Activated naive CD8-positive, alpha-beta T cell treated with anti-CD3 and anti-CD28 coated beads, Interleukin-2, amount 50 U/mL, for 24 hours (primary cell): ENCODE data around the gene SMAD4.
A peak's percentile ranks its signal among the peaks of the same experiment; 100 is the strongest.
"Not testable (repeated sequence)": the region's sequence is repeated elsewhere in the genome, so short reads cannot be mapped to it uniquely, and the experiment has no call there.

Source experiments
- ATAC-seq: fragments of 150-1000 bp; cut with Tn5 transposase; one replicate; pipeline ENCODE4 v1.10.0; 2021
- DNase-seq: peaks from one replicate; pipeline ENCODE4 v3.0.0; 2021
- H3K27ac Mint-ChIP-seq: one replicate; pipeline ENCODE4 v1.8.0; 2021; ENCODE audit warnings: mild to moderate bottlenecking, mixed read lengths
- H3K27me3 Mint-ChIP-seq: one replicate; pipeline ENCODE4 v1.8.0; 2021; ENCODE audit warnings: mixed read lengths
- H3K36me3 Mint-ChIP-seq: one replicate; pipeline ENCODE4 v1.8.0; 2021; ENCODE audit warnings: low read depth, mixed read lengths
- H3K4me1 Mint-ChIP-seq: one replicate; pipeline ENCODE4 v1.8.0; 2021; ENCODE audit warnings: mixed read lengths
- H3K4me3 Mint-ChIP-seq: one replicate; pipeline ENCODE4 v1.8.0; 2021; ENCODE audit warnings: mild to moderate bottlenecking, moderate library complexity, mixed read lengths
- H3K9me3 Mint-ChIP-seq: one replicate; pipeline ENCODE4 v1.8.0; 2021; ENCODE audit warnings: mixed read lengths

Gene SMAD4

DNA sequence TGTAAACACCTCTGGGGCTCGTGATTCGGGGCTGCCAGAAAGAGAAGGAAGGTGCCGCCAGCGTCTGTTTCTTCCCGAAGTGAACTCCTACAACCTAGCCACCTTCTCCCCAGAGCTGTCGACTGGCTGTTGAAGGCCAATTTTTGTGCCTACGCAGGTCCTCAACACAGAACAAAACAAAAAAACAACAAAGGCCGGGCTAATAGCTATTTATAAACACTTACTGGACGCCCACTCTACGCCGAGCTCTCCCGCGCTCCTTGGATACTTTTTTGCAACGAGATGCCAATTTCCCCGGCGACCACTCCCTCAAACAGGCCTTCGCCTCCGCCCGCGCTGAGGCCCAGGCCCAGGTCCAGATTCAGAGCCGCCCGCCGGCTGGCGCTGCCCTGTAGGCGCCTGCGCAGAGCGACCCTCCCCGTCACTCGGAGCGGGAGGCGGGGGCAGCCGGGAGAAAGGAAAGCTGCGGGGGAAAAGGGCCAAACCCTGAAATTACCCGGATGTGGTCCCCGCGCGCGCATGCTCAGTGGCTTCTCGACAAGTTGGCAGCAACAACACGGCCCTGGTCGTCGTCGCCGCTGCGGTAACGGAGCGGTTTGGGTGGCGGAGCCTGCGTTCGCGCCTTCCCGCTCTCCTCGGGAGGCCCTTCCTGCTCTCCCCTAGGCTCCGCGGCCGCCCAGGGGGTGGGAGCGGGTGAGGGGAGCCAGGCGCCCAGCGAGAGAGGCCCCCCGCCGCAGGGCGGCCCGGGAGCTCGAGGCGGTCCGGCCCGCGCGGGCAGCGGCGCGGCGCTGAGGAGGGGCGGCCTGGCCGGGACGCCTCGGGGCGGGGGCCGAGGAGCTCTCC is at the start of gene SMAD4:
SMAD4 (plus strand) TSS at position 520 of the 843 bp plus-strand sequence. CDS start 16,834 bp downstream, outside the sequence.
- Mint-ChIP-seq H3K4me3 (peak within 1 kb of the TSS; percentile 94), H3K36me3 (peaks cover 10% of the 10 kb centered on the region), H3K27me3 (no peaks in the 10 kb centered on the region), H3K27ac (peak within 1 kb of the TSS; percentile 95), H3K4me1 (peaks cover 62% of the 10 kb centered on the region), H3K9me3 (no peaks in the 10 kb centered on the region)
- peak; percentile 81 for ATAC-seq
- peak; percentile 99 for DNase-seq

DNA sequence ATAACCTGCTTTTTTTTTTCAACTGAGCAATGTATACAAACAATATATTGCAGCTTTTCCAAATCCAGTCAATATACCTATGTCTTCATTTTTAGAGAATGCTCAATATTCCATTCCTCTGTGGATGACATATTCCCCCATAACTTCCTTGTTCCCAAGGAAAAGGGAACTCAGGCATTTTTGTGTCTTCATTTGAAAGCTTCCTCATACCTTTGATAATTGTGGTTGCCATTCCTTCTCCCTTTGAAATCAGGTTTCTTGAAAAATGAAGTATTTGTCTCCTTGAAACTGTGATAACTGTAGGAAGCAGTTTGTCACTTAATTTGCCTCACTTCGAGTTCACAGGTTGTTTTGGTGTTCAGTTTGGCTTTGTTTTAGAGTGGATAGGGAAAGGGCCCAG is 48.6 kb upstream of the SMAD4 start:
- no peak overlapping the region for H3K4me3 Mint-ChIP-seq
- no peak for ATAC-seq
- DNase-seq = no peak
- H3K9me3 Mint-ChIP-seq = peaks cover 6% of the 10 kb centered on the region
- peaks cover 39% of the 10 kb centered on the region for H3K36me3 Mint-ChIP-seq
- H3K27me3 Mint-ChIP-seq = no peaks in the 10 kb centered on the region
- no peaks in the 10 kb centered on the region for H3K4me1 Mint-ChIP-seq
- H3K27ac Mint-ChIP-seq = no peak overlapping the region

DNA sequence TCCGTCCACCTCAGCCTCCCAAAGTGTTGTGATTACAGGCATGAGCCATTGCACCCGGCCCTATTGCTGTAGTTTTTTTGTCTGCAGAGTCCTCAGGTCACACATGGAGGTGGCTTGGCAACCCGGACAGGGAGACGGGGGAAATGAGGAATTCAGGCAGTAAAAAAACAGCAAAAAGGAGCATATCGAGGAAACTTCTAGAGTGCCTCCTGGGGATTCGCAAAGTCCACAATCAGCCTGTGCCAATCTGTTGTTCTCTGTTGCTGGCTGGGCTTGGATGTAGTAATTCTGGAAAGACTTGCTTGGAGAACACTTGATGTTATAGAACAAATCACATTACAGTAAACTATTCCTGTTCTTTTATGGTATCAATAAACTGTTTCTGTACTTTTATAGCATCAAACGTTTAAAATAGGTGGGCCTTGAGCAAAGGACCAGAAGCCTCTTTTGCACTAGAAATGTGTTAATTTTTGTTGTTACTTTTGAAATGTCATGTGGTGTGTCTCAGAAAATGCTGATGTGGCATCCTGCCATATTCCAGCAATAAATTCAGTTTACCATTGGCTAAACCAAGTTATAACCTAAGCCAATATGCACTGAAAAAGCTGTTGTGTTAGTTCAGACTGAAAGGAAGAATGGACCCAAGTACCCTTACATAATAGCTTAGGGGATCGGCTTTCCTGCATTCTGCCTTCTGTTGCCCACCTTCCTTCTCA is 47.8 kb upstream of the SMAD4 start:
- no peak overlapping the region for H3K4me3 Mint-ChIP-seq
- H3K36me3 Mint-ChIP-seq = peaks cover 30% of the 10 kb centered on the region
- ATAC-seq = no peak

DNA sequence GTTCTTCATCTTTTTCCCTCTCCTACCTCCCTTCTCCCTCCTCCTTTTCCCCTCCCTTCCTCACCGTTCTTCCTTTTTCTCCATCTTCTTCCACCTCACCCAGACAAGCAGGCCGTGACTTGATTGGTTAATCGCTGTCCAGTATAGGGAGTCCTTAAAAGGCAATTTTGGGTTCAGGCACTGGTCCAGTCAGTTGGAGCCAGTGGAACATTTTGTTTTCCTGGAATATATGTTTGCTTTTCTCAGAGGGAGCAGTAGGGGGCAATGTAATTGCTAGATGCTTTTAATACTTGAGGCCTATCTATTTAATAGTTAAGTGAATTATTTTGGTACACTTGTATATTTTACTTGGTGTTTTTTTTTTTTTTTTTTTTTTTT is 47.2 kb upstream of the SMAD4 start:
- no peak overlapping the region for H3K4me3 Mint-ChIP-seq
- no peaks in the 10 kb centered on the region for H3K4me1 Mint-ChIP-seq
- H3K27me3 Mint-ChIP-seq = no peaks in the 10 kb centered on the region
- ATAC-seq = no peak
- peaks cover 25% of the 10 kb centered on the region for H3K36me3 Mint-ChIP-seq
- no peaks in the 10 kb centered on the region for H3K9me3 Mint-ChIP-seq
- DNase-seq = no peak
- no peak overlapping the region for H3K27ac Mint-ChIP-seq

More for the DNA sequence above, 47.8 kb upstream of the SMAD4 start:
- Mint-ChIP-seq H3K9me3 (no peaks in the 10 kb centered on the region), H3K4me1 (no peaks in the 10 kb centered on the region), H3K27me3 (no peaks in the 10 kb centered on the region), H3K27ac (no peak overlapping the region)
- no peak for DNase-seq

DNA sequence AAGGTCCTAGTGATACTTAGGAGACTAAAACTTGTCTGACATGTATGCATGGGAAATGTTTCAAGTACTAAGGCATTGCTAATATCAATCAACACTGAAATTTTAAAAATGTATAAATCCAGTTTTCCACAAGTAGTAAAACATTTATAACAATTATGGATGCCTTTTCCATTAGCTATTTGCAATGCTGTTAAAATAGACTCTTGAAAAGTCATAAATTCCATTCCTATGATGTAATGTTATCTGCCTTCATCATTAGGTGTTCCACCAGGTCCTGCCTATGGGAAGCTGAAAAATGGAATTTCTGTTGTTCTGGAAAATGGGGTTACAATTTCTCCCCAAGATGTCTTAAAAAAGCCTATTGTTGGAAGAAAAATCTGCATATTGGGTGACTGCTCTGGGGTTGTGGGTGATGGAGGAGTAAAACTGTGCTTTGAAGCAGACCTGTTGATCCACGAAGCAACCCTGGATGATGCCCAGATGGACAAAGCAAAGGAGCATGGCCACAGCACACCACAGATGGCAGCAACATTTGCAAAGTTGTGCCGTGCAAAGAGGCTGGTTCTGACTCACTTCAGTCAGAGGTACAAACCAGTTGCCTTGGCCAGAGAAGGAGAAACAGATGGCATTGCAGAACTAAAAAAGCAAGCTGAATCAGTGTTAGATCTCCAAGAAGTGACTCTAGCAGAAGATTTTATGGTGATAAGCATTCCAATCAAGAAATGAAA is 43.5 kb upstream of the SMAD4 start:
- ATAC-seq = no peak
- Mint-ChIP-seq H3K27me3 (no peaks in the 10 kb centered on the region), H3K36me3 (peaks cover 9% of the 10 kb centered on the region), H3K27ac (no peak overlapping the region), H3K4me1 (no peaks in the 10 kb centered on the region), H3K4me3 (no peak overlapping the region), H3K9me3 (no peaks in the 10 kb centered on the region)
- DNase-seq = no peak

DNA sequence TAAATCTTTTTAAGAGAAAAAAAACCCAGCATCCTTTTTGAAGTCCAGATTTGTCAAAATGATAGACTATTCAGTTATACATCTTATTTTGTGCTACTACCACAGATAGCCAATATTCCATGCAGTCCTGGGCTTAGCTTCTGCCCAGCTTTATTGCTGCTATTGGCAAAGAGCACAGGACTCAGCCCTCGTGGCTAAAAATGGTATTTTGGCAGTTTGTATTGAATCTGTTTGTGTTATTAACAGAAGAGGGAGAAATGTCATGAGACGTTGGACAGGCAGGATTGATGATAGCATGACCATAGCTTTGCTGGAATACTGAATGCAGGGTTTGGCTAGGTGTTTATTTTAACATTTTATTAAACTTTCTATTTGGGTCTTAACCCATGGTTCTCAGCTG is 42.8 kb upstream of the SMAD4 start:
- no peaks in the 10 kb centered on the region for H3K4me1 Mint-ChIP-seq
- no peaks in the 10 kb centered on the region for H3K9me3 Mint-ChIP-seq
- H3K4me3 Mint-ChIP-seq = no peak overlapping the region
- H3K36me3 Mint-ChIP-seq = peaks cover 8% of the 10 kb centered on the region
- no peaks in the 10 kb centered on the region for H3K27me3 Mint-ChIP-seq
- H3K27ac Mint-ChIP-seq = no peak overlapping the region
- DNase-seq = no peak
- no peak for ATAC-seq

DNA sequence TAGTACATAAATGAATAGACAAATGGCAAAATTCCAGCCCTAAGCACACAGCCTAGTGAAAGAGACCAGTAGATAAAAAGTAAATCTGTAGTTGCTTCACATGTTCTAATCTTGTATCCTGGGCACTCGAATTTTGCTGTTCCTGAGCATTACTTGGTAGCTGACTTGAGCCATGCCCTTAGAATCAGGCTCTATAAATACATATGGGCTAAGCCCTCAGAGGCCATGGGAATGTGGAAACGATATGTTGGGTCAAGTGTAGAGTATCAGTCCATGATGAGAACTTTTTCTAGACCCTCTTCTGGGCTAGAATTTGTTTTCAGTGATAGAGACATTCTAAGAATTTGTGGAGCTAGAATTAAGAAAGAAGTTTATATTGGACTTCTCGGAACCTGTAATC is 40.3 kb upstream of the SMAD4 start:
- H3K4me3 Mint-ChIP-seq = no peak overlapping the region
- peaks cover 5% of the 10 kb centered on the region for H3K36me3 Mint-ChIP-seq
- no peaks in the 10 kb centered on the region for H3K9me3 Mint-ChIP-seq
- DNase-seq (no peak), ATAC-seq (no peak)
- no peak overlapping the region for H3K27ac Mint-ChIP-seq
- H3K4me1 Mint-ChIP-seq = no peaks in the 10 kb centered on the region
- H3K27me3 Mint-ChIP-seq = no peaks in the 10 kb centered on the region

DNA sequence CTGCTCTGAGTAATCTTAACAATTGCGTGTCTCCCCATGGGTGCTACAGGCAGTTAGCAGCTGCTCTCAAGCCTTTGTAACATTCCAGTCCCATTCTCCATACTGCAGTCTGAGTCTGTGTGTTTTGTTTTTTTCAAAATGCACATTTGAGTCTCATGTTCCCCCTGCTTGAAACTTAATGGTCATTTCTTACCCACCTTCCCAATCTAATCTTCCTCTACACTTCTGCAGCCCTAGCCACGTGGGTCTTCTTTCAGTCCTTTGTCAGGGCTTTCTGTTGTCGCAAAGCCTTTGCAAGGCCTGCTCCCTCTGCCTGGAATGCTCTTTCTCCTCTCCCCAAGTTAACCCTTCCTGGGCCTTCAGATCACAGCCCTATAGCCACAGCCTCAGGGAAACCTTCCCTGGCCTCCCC is 37.7 kb upstream of the SMAD4 start:
- Mint-ChIP-seq H3K27me3 (no peaks in the 10 kb centered on the region), H3K27ac (no peak overlapping the region), H3K9me3 (no peaks in the 10 kb centered on the region), H3K4me1 (no peaks in the 10 kb centered on the region), H3K36me3 (no peaks in the 10 kb centered on the region), H3K4me3 (no peak overlapping the region)
- DNase-seq (no peak), ATAC-seq (no peak)

DNA sequence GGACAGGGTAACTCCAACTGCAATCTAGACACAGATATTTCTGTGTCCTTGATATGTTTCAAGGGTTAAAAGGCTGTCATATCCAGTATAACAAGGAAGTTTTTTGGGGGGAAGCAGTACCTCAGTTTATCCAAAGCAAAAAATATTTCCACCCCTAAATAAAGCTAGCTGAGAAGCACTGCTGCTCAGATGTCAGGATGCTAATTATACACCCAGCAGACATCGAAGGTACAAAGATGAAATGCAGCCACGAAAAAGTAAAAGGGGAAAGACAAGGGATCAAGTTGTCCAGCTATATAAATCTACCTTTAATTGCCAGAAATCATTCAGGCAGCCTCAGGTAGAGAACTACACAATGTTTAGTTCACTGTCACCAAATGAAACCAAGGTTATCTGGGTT is 36.0 kb upstream of the SMAD4 start:
- Mint-ChIP-seq H3K9me3 (no peaks in the 10 kb centered on the region), H3K4me3 (no peak overlapping the region), H3K27me3 (no peaks in the 10 kb centered on the region), H3K4me1 (no peaks in the 10 kb centered on the region), H3K27ac (no peak overlapping the region), H3K36me3 (no peaks in the 10 kb centered on the region)
- ATAC-seq = no peak
- DNase-seq = no peak

DNA sequence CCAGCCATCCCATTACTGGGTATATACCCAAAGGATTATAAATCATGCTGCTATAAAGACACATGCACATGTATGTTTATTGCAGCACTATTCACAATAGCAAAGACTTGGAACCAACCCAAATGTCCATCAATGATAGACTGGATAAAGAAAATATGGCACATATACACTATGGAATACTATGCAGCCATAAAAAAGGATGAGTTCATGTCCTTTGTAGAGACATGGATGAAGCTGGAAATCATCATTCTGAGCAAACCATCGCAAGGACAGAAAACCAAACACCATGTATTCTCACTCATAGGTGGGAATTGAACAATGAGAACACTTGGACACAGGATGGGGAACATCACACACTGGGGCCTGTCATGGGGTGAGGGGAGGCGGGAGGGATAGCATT is 26.8 kb upstream of the SMAD4 start:
- ATAC-seq, DNase-seq, H3K27me3 Mint-ChIP-seq, H3K36me3 Mint-ChIP-seq, H3K9me3 Mint-ChIP-seq, H3K4me1 Mint-ChIP-seq, H3K27ac Mint-ChIP-seq, H3K4me3 Mint-ChIP-seq: not testable (repeated sequence)

DNA sequence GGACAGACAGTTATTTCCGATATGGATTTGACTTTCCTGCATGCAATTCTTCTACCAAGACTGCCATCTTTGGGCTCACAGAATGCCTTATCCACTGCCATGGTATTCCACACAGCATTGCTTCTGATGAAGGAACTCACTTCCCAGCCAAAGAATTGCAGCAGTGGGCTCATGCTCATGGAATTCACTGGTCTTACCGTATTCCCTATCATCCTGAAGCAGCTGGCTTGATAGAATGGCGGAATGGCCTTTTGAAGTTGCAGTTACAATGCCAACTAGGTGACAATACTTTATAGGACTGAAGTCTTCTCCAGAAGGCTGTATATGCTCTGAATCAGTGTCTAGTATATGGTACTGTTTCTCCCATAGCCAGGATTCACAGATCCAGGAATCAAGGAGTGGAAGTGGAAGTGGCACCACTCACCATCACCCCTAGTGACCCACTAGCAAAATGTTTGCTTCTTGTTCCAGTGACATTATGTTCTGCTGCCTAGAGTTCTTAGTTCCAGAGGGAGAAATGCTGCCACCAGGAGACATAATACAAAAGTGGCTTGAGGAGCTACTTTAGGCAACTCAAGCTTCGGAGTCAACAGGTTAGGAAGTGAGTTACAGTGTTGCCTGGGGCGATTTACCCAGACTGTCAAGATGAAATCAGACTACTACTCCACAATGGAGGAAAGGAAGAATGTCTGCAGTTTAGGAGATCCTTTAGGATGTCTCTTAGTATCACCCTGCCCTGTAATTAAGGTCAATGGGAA is 23.8 kb upstream of the SMAD4 start:
- DNase-seq (no peak), ATAC-seq (no peak)
- Mint-ChIP-seq H3K36me3 (peaks cover 2% of the 10 kb centered on the region), H3K4me3 (no peak overlapping the region), H3K4me1 (no peaks in the 10 kb centered on the region), H3K27ac (no peak overlapping the region), H3K27me3 (no peaks in the 10 kb centered on the region), H3K9me3 (peaks cover 7% of the 10 kb centered on the region)

DNA sequence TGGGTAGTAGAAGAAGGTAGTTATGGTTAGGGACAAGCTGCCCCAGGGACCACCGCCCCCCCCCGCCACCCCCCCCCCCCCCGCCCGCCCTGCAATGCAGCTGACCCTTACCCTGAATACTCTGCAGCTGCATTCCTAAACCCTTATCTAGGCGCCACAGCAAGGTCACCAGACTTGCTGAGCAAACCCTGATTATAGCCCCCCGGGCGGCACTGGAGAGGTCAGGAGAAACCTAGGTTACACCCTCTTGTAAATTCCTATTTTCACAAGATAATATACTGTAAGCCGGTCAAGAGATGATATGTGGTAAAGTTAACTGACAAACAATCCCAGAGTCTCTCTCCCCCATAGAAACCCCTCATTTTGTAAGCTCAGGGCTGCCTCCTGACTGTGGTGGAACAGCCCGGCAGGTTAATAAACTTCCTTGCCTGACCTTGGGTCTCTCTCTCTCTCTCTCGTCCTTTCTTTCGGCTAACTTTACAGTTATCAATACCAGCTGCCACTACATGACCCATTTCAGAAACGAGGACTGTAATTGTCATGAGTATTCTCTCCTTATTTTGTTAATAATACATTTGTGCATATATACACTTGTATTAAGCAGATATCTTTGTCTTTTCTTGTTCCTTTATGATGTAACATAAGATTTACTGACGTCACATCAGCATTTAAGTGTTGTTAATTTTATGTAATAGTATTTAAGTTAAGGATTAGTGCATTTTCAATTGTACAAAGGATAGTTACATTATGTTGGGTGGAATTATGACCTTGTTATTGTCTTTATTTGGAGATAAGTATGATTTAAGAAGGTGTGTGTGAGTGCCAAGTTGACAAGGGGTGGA is 22.8 kb upstream of the SMAD4 start:
- Mint-ChIP-seq H3K27me3 (no peaks in the 10 kb centered on the region), H3K36me3 (no peaks in the 10 kb centered on the region), H3K4me1 (no peaks in the 10 kb centered on the region), H3K4me3 (no peak overlapping the region), H3K27ac (no peak overlapping the region), H3K9me3 (peaks cover 3% of the 10 kb centered on the region)
- DNase-seq (no peak), ATAC-seq (no peak)

DNA sequence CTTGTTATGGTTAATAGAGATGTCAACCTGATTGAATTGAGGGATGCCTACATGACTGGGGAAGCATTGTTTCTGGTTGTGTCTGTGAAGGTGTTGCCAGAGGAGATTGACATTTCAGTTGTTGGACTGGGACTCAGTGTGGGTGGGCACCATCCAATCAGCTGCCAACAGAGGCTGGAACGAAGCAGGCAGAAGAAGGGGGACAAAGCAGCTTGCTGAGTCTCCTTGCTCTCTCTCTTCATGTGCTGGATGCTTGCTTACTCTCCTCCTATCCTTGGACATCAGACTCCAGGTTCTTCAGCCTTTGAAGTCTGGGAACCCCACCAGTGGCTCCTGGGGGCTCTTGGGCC is 22.2 kb upstream of the SMAD4 start:
- Mint-ChIP-seq H3K9me3 (peaks cover 1% of the 10 kb centered on the region), H3K4me1 (no peaks in the 10 kb centered on the region), H3K4me3 (no peak overlapping the region), H3K27ac (no peak overlapping the region), H3K36me3 (no peaks in the 10 kb centered on the region), H3K27me3 (no peaks in the 10 kb centered on the region)
- DNase-seq = no peak
- no peak for ATAC-seq

DNA sequence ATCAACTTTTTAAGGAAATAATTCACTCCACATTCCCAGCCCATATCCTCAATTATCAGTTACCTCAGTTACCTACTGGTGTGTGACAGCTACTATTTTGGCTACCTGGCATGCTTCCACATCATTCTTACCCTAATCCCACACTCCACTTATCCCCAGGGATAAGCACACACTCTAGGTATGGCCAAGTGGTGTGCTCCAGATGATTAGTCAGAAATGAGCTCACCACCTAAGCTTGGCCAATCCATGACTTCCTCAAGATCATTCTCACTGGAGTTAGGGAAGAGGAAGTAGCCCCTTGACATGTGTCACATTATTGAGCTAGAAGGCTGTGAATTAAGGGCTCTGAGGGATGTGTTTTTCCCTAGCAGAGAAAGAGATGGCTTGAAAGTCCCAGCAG is 20.9 kb upstream of the SMAD4 start:
- ATAC-seq (no peak), DNase-seq (no peak)
- H3K36me3 Mint-ChIP-seq = peaks cover 2% of the 10 kb centered on the region
- H3K9me3 Mint-ChIP-seq = no peaks in the 10 kb centered on the region
- no peaks in the 10 kb centered on the region for H3K27me3 Mint-ChIP-seq
- no peak overlapping the region for H3K4me3 Mint-ChIP-seq
- H3K4me1 Mint-ChIP-seq = no peaks in the 10 kb centered on the region
- no peak overlapping the region for H3K27ac Mint-ChIP-seq
